Stimulated activated CD8-positive, alpha-beta memory T cell treated with anti-CD3 and anti-CD28 coated beads, Interleukin-7, amount 100 ng/mL, for 48 hours (primary cell): Measurements from ENCODE around the gene NDUFB7.
A peak's percentile ranks its signal among the peaks of the same experiment; 100 is the strongest.

Experiments used
- DNase-seq, 2 donors: peaks; one replicate each; pipeline ENCODE4 v3.0.0-alpha.2; 2020; ENCODE audit warnings: low read depth in 1 of 2; ENCODE audit errors: extremely low read depth in 1 of 2

NDUFB7 gene

GRCh38 chr19:14528419-14529253 is 43.2 kb downstream of the NDUFB7 start:
- no peak for DNase-seq

DNA sequence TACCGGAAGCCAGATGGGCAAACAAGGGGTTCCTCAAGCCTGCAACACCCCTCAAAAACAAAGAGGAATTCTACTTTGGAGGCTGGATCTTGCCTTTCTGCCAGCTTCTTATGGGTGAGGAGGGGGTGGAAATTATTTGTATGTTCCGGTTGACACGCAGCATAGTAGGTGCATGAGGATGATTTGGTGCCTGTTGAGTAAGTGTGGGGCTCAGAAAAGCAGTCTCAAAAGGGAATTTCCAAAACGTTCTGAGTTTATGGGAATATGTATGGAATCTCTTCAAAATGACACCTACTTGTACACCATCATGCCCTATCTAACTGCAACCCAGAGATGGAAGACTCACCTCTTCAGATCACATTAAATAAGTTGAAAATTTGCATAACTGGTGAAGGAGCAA is 45.4 kb downstream of the NDUFB7 start:
- no peak for DNase-seq

DNA sequence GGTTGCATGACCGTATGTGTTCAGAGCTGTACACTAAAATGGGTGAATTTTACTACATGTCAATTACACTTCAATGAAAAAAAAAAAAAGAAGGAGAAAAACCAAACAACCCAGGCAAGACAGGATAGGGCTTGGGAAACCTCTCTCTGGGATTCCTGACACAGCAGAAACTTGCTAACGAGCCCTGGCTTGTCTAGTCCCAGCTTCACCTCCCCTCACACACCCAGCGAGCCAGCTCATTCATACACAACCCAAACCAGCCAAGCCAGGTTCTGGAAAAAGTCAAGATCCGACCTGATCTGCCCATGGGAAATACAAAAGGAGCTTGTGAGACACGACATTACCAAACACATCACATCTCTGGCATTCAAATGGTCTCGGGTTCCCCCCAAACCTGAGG is 46.1 kb downstream of the NDUFB7 start:
- no peak for DNase-seq

DNA sequence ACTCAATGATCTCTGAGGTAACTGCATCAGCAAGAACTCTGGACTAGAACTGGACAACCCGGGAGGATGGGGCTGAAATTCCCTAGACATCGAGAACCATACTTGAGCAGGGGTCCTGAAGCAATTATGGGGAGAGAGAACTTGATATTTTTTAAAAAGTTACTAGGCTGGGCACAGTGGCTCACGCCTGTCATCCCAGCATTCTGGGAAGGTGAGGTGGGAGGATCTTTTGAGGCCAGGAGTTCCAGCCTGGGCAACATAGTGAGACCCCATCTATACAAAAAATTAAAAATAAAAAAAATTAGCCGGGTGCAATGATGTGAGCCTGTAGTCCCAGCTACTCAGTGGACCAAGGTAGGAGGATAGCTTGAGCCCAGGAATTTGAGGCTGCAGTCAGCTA is 51.3 kb downstream of the NDUFB7 start:
- no peak for DNase-seq

DNA sequence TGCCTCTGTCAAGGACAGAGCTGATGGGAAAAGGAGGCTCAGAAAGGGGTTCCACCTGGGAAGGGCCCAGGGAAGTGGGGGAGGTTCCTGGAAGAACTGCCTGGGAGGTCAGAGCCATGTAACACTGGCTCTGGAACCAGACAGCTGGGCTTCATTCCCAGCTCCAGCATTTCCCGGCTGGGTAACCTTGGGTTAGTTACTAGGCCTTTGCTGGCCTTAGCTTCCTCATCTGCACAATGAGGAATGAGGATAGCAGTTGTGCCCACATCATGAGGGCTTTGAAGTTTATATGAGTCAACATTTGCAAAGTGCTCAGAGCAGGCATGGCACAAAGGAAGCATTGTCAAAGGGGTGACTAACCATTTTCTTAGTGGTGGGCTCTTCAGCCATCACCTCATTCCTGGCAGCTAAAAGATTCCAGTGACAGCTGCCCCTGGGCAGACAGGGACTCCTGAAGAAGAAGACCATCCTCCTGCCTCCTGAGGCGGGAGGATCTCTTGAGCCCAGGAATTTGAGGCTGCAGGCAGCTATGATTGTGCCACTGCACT is 51.9 kb downstream of the NDUFB7 start:
- DNase-seq: no peak

- DNase-seq: no peak
These were observed 52.5 kb downstream of the NDUFB7 start for GRCh38 chr19:14519245-14519859.

DNA sequence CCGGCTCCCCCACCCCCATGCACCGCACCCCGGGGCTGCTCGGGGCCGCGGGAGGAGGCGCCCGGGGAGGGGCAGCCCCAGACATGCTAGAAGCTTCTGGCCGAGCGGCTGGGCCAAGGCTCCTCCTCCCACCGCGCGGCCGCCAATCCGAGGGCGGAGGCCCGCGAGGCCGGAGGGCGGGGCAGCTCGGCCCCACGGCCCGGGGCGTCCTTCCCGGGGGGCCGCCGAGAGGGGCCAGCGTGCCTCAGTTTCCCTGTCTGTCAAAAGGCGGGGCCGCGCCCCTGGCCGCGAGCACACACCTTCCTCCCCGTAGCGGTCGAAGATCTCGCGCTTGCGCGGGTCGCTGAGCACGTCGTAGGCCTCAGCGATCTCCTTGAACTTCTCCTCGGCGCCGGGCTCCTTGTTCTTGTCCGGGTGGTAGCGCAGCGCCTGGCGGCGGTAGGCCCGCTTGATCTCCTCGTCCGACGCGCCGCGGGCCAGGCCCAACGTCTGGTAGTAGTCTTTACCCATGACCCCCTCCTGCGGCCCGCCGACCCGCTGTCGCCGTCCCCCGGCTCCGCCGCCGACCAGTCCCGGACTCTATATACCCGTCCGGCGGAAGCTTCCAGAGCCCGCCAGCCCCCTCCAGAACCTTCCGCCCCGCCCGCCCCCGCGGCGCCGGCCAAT is 53.9 kb downstream of the NDUFB7 start, which contains the start of gene DNAJB1:
Gene DNAJB1, minus strand, starts transcription at position 558 of the 666 bp plus-strand sequence. Its CDS starts 48 bp downstream, at position 510.
- peak in 1 of 2 donors; percentile 56 for DNase-seq

GRCh38 chr19:14517446-14517839 is 54.4 kb downstream of the NDUFB7 start:
- no peak for DNase-seq

- no peak for DNase-seq
These were observed 55.0 kb downstream of the NDUFB7 start for GRCh38 chr19:14516746-14517438.
